ENCODE data around the gene ATG4D. TPM values are rescaled to one million over a fixed set of nuclear protein-coding genes. Genes with fewer than 3 reads are reported as not detected.

ATG4D gene
- 12.4 and 18.0 TPM in 2 replicates for total RNA-seq (2014; rRNA removed; shearing (Covaris generic))
- 6.2 and 6.3 TPM in 2 replicates for polyA plus RNA-seq (2016; fragmentation: Nextera tagmentation; extraction: Ambion mirVana)

DNA sequence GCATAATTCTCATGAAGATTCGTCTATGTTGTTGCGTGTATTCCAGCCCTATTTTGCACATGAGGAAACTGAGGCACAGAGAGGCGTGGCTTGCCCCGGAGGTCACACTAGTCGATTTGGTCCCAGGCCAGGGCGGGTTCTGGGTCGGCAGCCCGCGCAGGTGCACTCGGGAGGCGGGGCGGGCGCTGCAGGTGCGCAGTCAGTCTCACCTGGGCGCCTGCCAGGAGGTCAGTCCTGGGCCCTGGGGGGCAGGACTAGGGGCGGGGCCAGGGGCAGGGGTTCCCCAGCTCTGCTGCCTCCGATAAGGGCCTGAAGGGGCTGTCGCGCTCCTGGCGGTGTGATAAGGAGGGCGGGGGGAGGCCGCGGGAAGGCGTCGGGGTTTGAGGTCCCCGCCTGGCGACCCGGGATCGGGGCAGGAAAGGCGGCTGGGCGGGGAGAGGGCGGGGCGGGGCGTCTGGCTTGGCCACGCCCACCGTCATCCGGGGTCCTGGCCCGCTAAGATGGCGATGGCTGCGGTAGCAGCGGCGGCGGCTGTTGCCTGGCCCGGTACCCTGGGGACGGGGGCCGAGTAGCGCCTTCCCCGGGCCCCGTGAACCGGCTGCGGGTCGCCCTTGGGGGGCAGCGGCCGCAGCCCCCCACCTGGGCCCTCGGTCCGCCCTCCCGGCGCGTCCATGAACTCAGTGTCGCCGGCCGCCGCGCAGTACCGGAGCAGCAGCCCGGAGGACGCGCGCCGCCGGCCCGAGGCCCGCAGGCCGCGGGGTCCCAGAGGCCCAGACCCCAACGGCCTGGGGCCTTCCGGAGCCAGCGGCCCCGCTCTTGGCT, at the start of gene ATG4D:
ATG4D (plus strand) TSS at position 485 of the 822 bp plus-strand sequence; CDS start at position 672, 187 bp downstream.
- Histone ChIP-seq H3K9me2 (ENCODE audit: insufficient read depth) (no peaks in the 10 kb centered on the region), H3F3A (ENCODE audit: insufficient read depth) (no peaks in the 10 kb centered on the region), H3K4me3 (peak within 1 kb of the TSS; percentile 85), H3K9me3 (ENCODE audit: low read depth) (no peaks in the 10 kb centered on the region), H3K27me3 (replicated peaks; ENCODE audit: insufficient read depth) (no peaks in the 10 kb centered on the region), H3K27ac (no peak within 1 kb of the TSS), H4K20me1 (ENCODE audit: insufficient read depth) (no peaks in the 10 kb centered on the region), H3K9ac (peak within 1 kb of the TSS; percentile 86), H3K79me2 (ENCODE audit: insufficient read depth) (peaks cover 21% of the 10 kb centered on the region), H2AFZ (peak within 1 kb of the TSS; percentile 78), H3K36me3 (ENCODE audit: low read depth) (no peaks in the 10 kb centered on the region), H3K4me2 (ENCODE audit: unreplicated experiment) (peak within 1 kb of the TSS; percentile 71), H3K4me1 (ENCODE audit: insufficient read depth) (peaks cover 6% of the 10 kb centered on the region; the same call in 1 of the 2 replicates)
- WGBS, 2 experiments (ENCODE audit: low coverage in 1 of 2, low lambda C conversion rate in 2 of 2, missing lambda C conversion rate in 2 of 2): 5 to 6% methylated on average over 45 to 55 of the region's 79 CpGs
- in situ Hi-C loops (cut with MboI): no loop called here
- TF ChIP-seq EZH2 (IDR thresholded peaks at IDR 0.05; ENCODE audit: insufficient read depth, poor library complexity, severe bottlenecking) (no peak), EZH2phosphoT487 (IDR thresholded peaks at IDR 0.05; ENCODE audit: insufficient read depth, low read depth) (no peak)
- peak; percentile 89 for DNase-seq

DNA sequence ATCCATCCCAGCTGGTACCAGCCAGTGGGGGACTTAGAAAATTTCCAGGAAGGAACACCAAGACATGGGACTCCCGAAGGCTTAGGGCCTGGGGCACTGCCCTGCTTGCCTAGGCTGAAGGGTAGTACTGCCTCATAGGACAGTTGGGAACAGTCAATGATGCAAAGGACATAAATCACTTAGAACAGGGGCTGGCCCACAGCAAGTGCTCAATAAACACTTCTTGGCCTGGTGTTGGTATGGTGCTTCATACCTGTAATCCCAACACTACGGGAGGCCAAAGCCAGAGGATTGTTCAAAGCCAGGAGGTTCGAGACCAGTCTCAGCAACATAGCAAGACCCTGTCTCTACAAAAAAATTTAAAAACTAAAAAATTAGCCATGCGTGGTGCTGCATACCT, 46.3 kb upstream of the ATG4D start:
- H3K4me2 ChIP-seq (ENCODE audit: unreplicated experiment): no peak overlapping the region
- peaks cover 92% of the 10 kb centered on the region for H3K79me2 ChIP-seq (ENCODE audit: insufficient read depth)
- no peaks in the 10 kb centered on the region for H4K20me1 ChIP-seq (ENCODE audit: insufficient read depth)
- H3K27ac ChIP-seq: no peak overlapping the region
- no peak overlapping the region for H3K9ac ChIP-seq
- H3K4me3 ChIP-seq: no peak overlapping the region
- H3K27me3 ChIP-seq (replicated peaks; ENCODE audit: insufficient read depth): no peaks in the 10 kb centered on the region
- no peaks in the 10 kb centered on the region for H3K9me3 ChIP-seq (ENCODE audit: low read depth)
- H2AFZ ChIP-seq: no peak overlapping the region
- TF ChIP-seq EZH2 (IDR thresholded peaks at IDR 0.05; ENCODE audit: insufficient read depth, poor library complexity, severe bottlenecking): no peak
- TF ChIP-seq EZH2phosphoT487 (IDR thresholded peaks at IDR 0.05; ENCODE audit: insufficient read depth, low read depth): no peak
- H3K9me2 ChIP-seq (ENCODE audit: insufficient read depth): no peaks in the 10 kb centered on the region
- H3K4me1 ChIP-seq (ENCODE audit: insufficient read depth): no peaks in the 10 kb centered on the region
- in situ Hi-C loops (cut with MboI): no loop called here
- whole genome bisulfite sequencing, 2 experiments (ENCODE audit: low coverage in 1 of 2, low lambda C conversion rate in 2 of 2, missing lambda C conversion rate in 2 of 2): 98% methylated on average over 4 of the region's 4 CpGs
- H3F3A ChIP-seq (ENCODE audit: insufficient read depth): no peaks in the 10 kb centered on the region
- DNase-seq: no peak
- H3K36me3 ChIP-seq (ENCODE audit: low read depth): peaks cover 9% of the 10 kb centered on the region; the same call in 1 of the 2 replicates

DNA sequence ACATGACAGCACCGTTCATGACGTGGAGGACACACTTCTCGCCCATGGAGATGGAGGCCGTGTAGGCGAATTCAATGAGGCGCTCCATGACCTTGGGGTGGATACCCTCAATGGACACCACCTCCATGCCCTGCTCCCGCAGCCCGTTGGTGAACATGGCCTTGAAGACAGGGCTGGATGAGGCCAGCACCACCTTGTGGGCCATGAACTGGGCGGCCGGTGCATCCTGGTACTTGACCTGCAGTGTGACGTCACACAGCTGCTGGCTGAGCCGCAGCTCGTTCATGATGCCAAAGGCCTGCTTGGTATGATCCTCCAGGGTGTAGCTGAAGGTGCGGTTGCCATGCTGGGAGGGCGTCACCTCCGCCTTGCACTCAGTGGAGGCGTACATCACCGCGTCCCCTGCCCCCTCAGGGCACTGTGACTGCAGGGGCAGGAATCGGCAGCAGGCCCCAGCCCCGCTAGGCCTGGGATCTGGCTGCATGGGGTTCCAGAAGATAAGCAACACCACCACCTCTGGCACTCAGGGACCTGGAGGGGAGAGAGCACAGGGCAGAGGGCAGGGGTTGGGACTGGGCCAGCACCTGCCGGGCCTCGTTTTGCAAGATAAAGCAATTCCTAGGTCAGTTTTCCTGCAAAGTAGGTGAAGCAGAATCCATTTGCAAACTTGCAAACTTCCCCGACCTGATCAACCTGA, 44.0 kb upstream of the ATG4D start:
- H3K4me2 ChIP-seq (ENCODE audit: unreplicated experiment): no peak overlapping the region
- in situ Hi-C loops (cut with MboI): no loop called here
- no peaks in the 10 kb centered on the region for H3K9me3 ChIP-seq (ENCODE audit: low read depth)
- no peak overlapping the region for H3K9ac ChIP-seq
- no peak overlapping the region for H3K27ac ChIP-seq
- no peaks in the 10 kb centered on the region for H4K20me1 ChIP-seq (ENCODE audit: insufficient read depth)
- no peaks in the 10 kb centered on the region for H3K9me2 ChIP-seq (ENCODE audit: insufficient read depth)
- TF ChIP-seq EZH2 (IDR thresholded peaks at IDR 0.05; ENCODE audit: insufficient read depth, poor library complexity, severe bottlenecking) (no peak), EZH2phosphoT487 (IDR thresholded peaks at IDR 0.05; ENCODE audit: insufficient read depth, low read depth) (no peak)
- no peaks in the 10 kb centered on the region for H3K27me3 ChIP-seq (replicated peaks; ENCODE audit: insufficient read depth)
- peaks cover 76% of the 10 kb centered on the region for H3K79me2 ChIP-seq (ENCODE audit: insufficient read depth)
- no peak overlapping the region for H2AFZ ChIP-seq
- H3K36me3 ChIP-seq (ENCODE audit: low read depth): peaks cover 9% of the 10 kb centered on the region; the same call in 1 of the 2 replicates
- DNase-seq: no peak
- H3K4me3 ChIP-seq: no peak overlapping the region
- WGBS, 2 experiments (ENCODE audit: low coverage in 1 of 2, low lambda C conversion rate in 2 of 2, missing lambda C conversion rate in 2 of 2): 91 to 94% methylated on average over 21 to 24 of the region's 24 CpGs
- no peaks in the 10 kb centered on the region for H3F3A ChIP-seq (ENCODE audit: insufficient read depth)
- H3K4me1 ChIP-seq (ENCODE audit: insufficient read depth): no peaks in the 10 kb centered on the region

DNA sequence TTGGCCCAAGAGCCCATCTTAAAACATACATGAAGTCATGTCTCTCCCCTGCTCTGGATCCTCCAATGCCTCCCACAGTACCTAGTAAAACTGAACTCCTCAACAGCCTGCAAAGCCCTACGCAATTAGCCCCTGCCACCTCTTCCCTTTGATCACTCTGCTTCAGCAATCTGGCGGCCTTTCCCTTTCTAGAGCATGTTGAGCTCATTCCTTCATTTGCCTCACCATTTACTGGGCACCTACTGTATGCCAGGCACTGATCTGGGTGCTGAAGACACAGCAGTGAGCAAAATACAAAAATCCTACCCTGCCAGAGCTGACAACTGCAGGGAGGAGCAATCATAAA, 43.5 kb upstream of the ATG4D start:
- H3F3A ChIP-seq (ENCODE audit: insufficient read depth): no peaks in the 10 kb centered on the region
- no peak overlapping the region for H3K27ac ChIP-seq
- no peak overlapping the region for H3K4me2 ChIP-seq (ENCODE audit: unreplicated experiment)
- in situ Hi-C loops (cut with MboI): no loop called here
- no peak overlapping the region for H3K9ac ChIP-seq
- no peak for DNase-seq
- no peak overlapping the region for H2AFZ ChIP-seq
- no peak for TF ChIP-seq EZH2 (IDR thresholded peaks at IDR 0.05; ENCODE audit: insufficient read depth, poor library complexity, severe bottlenecking)
- TF ChIP-seq EZH2phosphoT487 (IDR thresholded peaks at IDR 0.05; ENCODE audit: insufficient read depth, low read depth): no peak
- H3K9me3 ChIP-seq (ENCODE audit: low read depth): no peaks in the 10 kb centered on the region
- H3K36me3 ChIP-seq (ENCODE audit: low read depth): peaks cover 6% of the 10 kb centered on the region; the same call in 1 of the 2 replicates
- no peaks in the 10 kb centered on the region for H3K27me3 ChIP-seq (replicated peaks; ENCODE audit: insufficient read depth)
- no peak overlapping the region for H3K4me3 ChIP-seq
- peaks cover 71% of the 10 kb centered on the region for H3K79me2 ChIP-seq (ENCODE audit: insufficient read depth)
- no peaks in the 10 kb centered on the region for H3K9me2 ChIP-seq (ENCODE audit: insufficient read depth)
- no peaks in the 10 kb centered on the region for H3K4me1 ChIP-seq (ENCODE audit: insufficient read depth)
- no peaks in the 10 kb centered on the region for H4K20me1 ChIP-seq (ENCODE audit: insufficient read depth)
- 100% methylated on average over 2 of the region's 2 CpGs for WGBS, 2 experiments (ENCODE audit: low coverage in 1 of 2, low lambda C conversion rate in 2 of 2, missing lambda C conversion rate in 2 of 2)

Data from GM23248 (cell line).